ENCODE data around the gene OR2J1.

OR2J1 gene

DNA sequence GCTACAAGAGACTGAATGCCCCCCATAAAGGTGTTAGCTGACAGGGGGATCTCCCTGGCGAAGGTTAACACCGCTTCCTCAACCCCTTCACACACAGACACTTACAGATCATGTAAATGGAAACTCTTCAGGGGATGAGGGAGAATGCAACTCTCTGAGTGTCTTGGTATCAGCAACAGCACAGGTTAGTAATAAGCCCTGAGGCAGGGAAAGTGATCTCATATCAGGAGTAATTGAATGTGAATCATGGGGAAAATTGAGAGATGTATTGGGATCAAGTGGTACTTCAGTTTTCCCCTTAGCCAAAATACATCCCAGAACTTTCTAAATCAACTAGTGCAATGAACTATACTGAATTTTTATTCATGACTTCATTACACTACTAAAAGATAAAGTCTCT, 32.4 kb downstream of the OR2J1 start:
- ChIA-PET CTCF (no interaction called here), POLR2A (no interaction called here)
- Histone ChIP-seq H3K9me3 (ENCODE audit: control insufficient read depth, insufficient read depth, low read depth, low read length) (no peaks in the 10 kb centered on the region), H3K4me1 (ENCODE audit: control insufficient read depth, insufficient read depth, low read length) (no peaks in the 10 kb centered on the region), H3K36me3 (ENCODE audit: control insufficient read depth in 2 of 2, insufficient read depth in 1 of 2, low read length in 2 of 2) (no peaks in the 10 kb centered on the region), H3K4me3 (ENCODE audit: low read depth, low read length) (no peak overlapping the region), H3K27ac (ENCODE audit: extremely low read depth, low read depth, low read length) (no peak overlapping the region)
- TF ChIP-seq, protein P1, sequence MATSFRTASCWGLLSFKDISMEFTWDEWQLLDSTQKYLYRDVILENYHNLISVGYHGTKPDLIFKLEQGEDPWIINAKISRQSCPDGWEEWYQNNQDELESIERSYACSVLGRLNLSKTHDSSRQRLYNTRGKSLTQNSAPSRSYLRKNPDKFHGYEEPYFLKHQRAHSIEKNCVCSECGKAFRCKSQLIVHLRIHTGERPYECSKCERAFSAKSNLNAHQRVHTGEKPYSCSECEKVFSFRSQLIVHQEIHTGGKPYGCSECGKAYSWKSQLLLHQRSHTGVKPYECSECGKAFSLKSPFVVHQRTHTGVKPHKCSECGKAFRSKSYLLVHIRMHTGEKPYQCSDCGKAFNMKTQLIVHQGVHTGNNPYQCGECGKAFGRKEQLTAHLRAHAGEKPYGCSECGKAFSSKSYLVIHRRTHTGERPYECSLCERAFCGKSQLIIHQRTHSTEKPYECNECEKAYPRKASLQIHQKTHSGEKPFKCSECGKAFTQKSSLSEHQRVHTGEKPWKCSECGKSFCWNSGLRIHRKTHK (tag by site-specific recombination; IDR thresholded peaks at IDR 0.05): no peak
- no peak for TF ChIP-seq ZNF394 (tag by site-specific recombination; IDR thresholded peaks at IDR 0.05; ENCODE audit: borderline replicate concordance)
- TF ChIP-seq, protein P2, sequence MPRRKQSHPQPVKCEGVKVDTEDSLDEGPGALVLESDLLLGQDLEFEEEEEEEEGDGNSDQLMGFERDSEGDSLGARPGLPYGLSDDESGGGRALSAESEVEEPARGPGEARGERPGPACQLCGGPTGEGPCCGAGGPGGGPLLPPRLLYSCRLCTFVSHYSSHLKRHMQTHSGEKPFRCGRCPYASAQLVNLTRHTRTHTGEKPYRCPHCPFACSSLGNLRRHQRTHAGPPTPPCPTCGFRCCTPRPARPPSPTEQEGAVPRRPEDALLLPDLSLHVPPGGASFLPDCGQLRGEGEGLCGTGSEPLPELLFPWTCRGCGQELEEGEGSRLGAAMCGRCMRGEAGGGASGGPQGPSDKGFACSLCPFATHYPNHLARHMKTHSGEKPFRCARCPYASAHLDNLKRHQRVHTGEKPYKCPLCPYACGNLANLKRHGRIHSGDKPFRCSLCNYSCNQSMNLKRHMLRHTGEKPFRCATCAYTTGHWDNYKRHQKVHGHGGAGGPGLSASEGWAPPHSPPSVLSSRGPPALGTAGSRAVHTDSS (tag by site-specific recombination; IDR thresholded peaks at IDR 0.05): no peak
- TF ChIP-seq ZNF654 (tag by site-specific recombination; IDR thresholded peaks at IDR 0.05; ENCODE audit: low read depth): no peak
- no peak for TF ChIP-seq IKZF3 (tag by site-specific recombination; IDR thresholded peaks at IDR 0.05)
- TF ChIP-seq, protein P3, sequence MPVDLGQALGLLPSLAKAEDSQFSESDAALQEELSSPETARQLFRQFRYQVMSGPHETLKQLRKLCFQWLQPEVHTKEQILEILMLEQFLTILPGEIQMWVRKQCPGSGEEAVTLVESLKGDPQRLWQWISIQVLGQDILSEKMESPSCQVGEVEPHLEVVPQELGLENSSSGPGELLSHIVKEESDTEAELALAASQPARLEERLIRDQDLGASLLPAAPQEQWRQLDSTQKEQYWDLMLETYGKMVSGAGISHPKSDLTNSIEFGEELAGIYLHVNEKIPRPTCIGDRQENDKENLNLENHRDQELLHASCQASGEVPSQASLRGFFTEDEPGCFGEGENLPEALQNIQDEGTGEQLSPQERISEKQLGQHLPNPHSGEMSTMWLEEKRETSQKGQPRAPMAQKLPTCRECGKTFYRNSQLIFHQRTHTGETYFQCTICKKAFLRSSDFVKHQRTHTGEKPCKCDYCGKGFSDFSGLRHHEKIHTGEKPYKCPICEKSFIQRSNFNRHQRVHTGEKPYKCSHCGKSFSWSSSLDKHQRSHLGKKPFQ (tag by site-specific recombination; IDR thresholded peaks at IDR 0.05): no peak
- no peak for TF ChIP-seq ZNF214 (tag by site-specific recombination; IDR thresholded peaks at IDR 0.05; ENCODE audit: borderline replicate concordance)
- TF ChIP-seq OSR2 (tag by site-specific recombination; IDR thresholded peaks at IDR 0.05): no peak
- TF ChIP-seq KLF9 (tag by site-specific recombination; IDR thresholded peaks at IDR 0.05; ENCODE audit: low read depth): no peak
- no peak for TF ChIP-seq ZNF335 (tag by site-specific recombination; conservative IDR thresholded peaks at IDR 0.05)
- TF ChIP-seq ZNF843 (tag by site-specific recombination; IDR thresholded peaks at IDR 0.05): no peak
- TF ChIP-seq ZSCAN30 (tag by site-specific recombination; IDR thresholded peaks at IDR 0.05): no peak
- no peak for TF ChIP-seq ZFHX2 (tag by site-specific recombination; conservative IDR thresholded peaks at IDR 0.05)
- TF ChIP-seq, protein P4, sequence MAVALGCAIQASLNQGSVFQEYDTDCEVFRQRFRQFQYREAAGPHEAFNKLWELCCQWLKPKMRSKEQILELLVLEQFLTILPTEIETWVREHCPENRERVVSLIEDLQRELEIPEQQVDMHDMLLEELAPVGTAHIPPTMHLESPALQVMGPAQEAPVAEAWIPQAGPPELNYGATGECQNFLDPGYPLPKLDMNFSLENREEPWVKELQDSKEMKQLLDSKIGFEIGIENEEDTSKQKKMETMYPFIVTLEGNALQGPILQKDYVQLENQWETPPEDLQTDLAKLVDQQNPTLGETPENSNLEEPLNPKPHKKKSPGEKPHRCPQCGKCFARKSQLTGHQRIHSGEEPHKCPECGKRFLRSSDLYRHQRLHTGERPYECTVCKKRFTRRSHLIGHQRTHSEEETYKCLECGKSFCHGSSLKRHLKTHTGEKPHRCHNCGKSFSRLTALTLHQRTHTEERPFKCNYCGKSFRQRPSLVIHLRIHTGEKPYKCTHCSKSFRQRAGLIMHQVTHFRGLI (tag by site-specific recombination; IDR thresholded peaks at IDR 0.05): no peak
- no peak for TF ChIP-seq ZNF530 (tag by site-specific recombination; IDR thresholded peaks at IDR 0.05; ENCODE audit: low read depth)
- TF ChIP-seq SP2 (tag by site-specific recombination; IDR thresholded peaks at IDR 0.05): no peak
- no peak for TF ChIP-seq ZNF585B (tag by site-specific recombination; IDR thresholded peaks at IDR 0.05)
- TF ChIP-seq SCRT1 (tag by site-specific recombination; IDR thresholded peaks at IDR 0.05; ENCODE audit: borderline replicate concordance): no peak

DNA sequence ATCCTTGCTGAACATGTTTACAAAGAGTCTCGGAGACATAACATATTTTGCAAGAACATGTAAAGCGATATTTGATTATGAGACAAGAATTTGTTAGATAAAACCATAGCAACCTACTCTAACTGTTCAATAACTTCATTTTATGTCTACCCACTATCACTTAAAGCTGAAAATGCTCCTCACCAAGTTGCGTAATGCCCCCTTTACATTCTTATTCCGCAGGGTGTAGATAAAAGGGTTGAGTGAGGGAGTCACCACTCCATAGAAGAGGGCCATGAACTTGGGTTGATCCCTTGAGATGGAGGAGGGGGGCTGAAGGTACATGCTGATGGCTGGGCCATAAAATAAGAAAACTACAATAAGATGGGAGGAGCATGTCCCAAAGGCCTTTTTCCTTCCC, 38.4 kb downstream of the OR2J1 start:
- ChIA-PET CTCF (interaction anchor here (1.3 kb wide), 1 partner anchor 65 kb away, joined by 4 read pairs; no protein-coding TSS in a partner anchor), POLR2A (no interaction called here)
- H3K4me3 ChIP-seq (ENCODE audit: low read depth, low read length): no peak overlapping the region
- no peaks in the 10 kb centered on the region for H3K36me3 ChIP-seq (ENCODE audit: control insufficient read depth in 2 of 2, insufficient read depth in 1 of 2, low read length in 2 of 2)
- H3K4me1 ChIP-seq (ENCODE audit: control insufficient read depth, insufficient read depth, low read length): no peaks in the 10 kb centered on the region
- TF ChIP-seq, protein P5, sequence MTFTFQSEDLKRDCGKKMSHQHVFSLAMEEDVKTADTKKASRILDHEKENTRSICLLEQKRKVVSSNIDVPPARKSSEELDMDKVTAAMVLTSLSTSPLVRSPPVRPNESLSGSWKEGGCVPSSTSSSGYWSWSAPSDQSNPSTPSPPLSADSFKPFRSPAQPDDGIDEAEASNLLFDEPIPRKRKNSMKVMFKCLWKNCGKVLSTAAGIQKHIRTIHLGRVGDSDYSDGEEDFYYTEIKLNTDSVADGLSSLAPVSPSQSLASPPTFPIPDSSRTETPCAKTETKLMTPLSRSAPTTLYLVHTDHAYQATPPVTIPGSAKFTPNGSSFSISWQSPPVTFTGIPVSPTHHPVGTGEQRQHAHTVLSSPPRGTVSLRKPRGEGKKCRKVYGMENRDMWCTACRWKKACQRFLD (tag by site-specific recombination; IDR thresholded peaks at IDR 0.05): no peak
- TF ChIP-seq, protein P6, sequence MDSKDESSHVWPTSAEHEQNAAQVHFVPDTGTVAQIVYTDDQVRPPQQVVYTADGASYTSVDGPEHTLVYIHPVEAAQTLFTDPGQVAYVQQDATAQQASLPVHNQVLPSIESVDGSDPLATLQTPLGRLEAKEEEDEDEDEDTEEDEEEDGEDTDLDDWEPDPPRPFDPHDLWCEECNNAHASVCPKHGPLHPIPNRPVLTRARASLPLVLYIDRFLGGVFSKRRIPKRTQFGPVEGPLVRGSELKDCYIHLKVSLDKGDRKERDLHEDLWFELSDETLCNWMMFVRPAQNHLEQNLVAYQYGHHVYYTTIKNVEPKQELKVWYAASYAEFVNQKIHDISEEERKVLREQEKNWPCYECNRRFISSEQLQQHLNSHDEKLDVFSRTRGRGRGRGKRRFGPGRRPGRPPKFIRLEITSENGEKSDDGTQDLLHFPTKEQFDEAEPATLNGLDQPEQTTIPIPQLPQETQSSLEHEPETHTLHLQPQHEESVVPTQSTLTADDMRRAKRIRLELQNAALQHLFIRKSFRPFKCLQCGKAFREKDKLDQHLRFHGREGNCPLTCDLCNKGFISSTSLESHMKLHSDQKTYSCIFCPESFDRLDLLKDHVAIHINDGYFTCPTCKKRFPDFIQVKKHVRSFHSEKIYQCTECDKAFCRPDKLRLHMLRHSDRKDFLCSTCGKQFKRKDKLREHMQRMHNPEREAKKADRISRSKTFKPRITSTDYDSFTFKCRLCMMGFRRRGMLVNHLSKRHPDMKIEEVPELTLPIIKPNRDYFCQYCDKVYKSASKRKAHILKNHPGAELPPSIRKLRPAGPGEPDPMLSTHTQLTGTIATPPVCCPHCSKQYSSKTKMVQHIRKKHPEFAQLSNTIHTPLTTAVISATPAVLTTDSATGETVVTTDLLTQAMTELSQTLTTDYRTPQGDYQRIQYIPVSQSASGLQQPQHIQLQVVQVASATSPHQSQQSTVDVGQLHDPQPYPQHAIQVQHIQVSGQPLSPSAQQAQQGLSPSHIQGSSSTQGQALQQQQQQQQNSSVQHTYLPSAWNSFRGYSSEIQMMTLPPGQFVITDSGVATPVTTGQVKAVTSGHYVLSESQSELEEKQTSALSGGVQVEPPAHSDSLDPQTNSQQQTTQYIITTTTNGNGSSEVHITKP (tag by site-specific recombination; IDR thresholded peaks at IDR 0.05): no peak
- TF ChIP-seq ZNF184 (tag by site-specific recombination; IDR thresholded peaks at IDR 0.05): no peak
- TF ChIP-seq WT1 (tag by site-specific recombination; IDR thresholded peaks at IDR 0.05): no peak
- no peak overlapping the region for H3K27ac ChIP-seq (ENCODE audit: extremely low read depth, low read depth, low read length)
- no peaks in the 10 kb centered on the region for H3K9me3 ChIP-seq (ENCODE audit: control insufficient read depth, insufficient read depth, low read depth, low read length)

All from HEK293 (cell line).